Neuronal stem cell (in vitro differentiated cells): ENCODE measurements around the gene SERPINA5.

ENCODE experiments used
- DNase-seq: peaks from one replicate; pipeline ENCODE4 v3.0.0-alpha.2; 2013; ENCODE audit warnings: low spot score
- H2AFZ ChIP-seq: one replicate; pipeline ENCODE4 v1.6.1; 2013; ENCODE audit warnings: mild to moderate bottlenecking, low read length, inconsistent platforms
- H2AK5ac ChIP-seq: 2 replicates; pipeline ENCODE4 v1.6.1; 2013; ENCODE audit warnings: low read depth, mild to moderate bottlenecking, inconsistent platforms, low read length, moderate library complexity, mixed read lengths
- H2BK120ac ChIP-seq: 2 replicates; pipeline ENCODE4 v1.6.1; 2013; ENCODE audit warnings: low read depth, mild to moderate bottlenecking, inconsistent platforms, low read length, moderate library complexity, mixed read lengths
- H2BK12ac ChIP-seq: one replicate; pipeline ENCODE4 v1.6.1; 2013; ENCODE audit warnings: low read length, inconsistent platforms
- H2BK15ac ChIP-seq: 2 replicates; pipeline ENCODE4 v1.6.1; 2013; ENCODE audit warnings: mild to moderate bottlenecking, low read length, inconsistent platforms, mixed read lengths
- H2BK5ac ChIP-seq: one replicate; pipeline ENCODE4 v1.6.1; 2013; ENCODE audit warnings: inconsistent platforms, mild to moderate bottlenecking, low read length, moderate library complexity
- H3K14ac ChIP-seq: one replicate; pipeline ENCODE4 v1.6.1; 2013; ENCODE audit warnings: low read length, inconsistent platforms
- H3K18ac ChIP-seq: 2 replicates; pipeline ENCODE4 v1.6.1; 2013; ENCODE audit warnings: low read length, inconsistent platforms
- H3K23ac ChIP-seq: 2 replicates; pipeline ENCODE4 v1.6.1; 2013; ENCODE audit warnings: low read depth, mild to moderate bottlenecking, mixed read lengths, low read length, inconsistent platforms; ENCODE audit not compliant: poor library complexity
- H3K27ac ChIP-seq: replicated peaks from 3 replicates; pipeline ENCODE4 v1.5.1; 2013; ENCODE audit warnings: low read length, inconsistent platforms
- H3K27me3 ChIP-seq, 3 experiments: 2 replicates each; pipeline ENCODE4 v1.6.1; 2013; ENCODE audit warnings: low read length in 3 of 3, mild to moderate bottlenecking in 2 of 3, inconsistent platforms in 1 of 3, low read depth in 1 of 3, mixed read lengths in 1 of 3, moderate library complexity in 1 of 3; ENCODE audit not compliant: control insufficient read depth in 3 of 3, insufficient read depth in 3 of 3
- H3K36me3 ChIP-seq, 2 donors: replicated peaks in 1 of 2; 2 replicates each; pipeline ENCODE4 v1.6.1; 2013; ENCODE audit warnings: low read length in 2 of 2; ENCODE audit not compliant: control insufficient read depth in 2 of 2, insufficient read depth in 2 of 2
- H3K4ac ChIP-seq: 2 replicates; pipeline ENCODE4 v1.6.1; 2013; ENCODE audit warnings: inconsistent platforms, mild to moderate bottlenecking, low read length, moderate library complexity
- H3K4me1 ChIP-seq, 2 donors: 1 replicate in 1 of 2; 2 replicates in 1 of 2; pipeline ENCODE4 v1.6.1; 2013; ENCODE audit warnings: low read length in 2 of 2, low read depth in 1 of 2; ENCODE audit not compliant: control insufficient read depth in 2 of 2, insufficient read depth in 1 of 2
- H3K4me2 ChIP-seq: one replicate; pipeline ENCODE4 v1.6.1; 2013; ENCODE audit warnings: mild to moderate bottlenecking, low read length, inconsistent platforms; ENCODE audit not compliant: insufficient read depth, poor library complexity, severe bottlenecking
- H3K4me3 ChIP-seq, 2 donors: 2 replicates each; pipeline ENCODE4 v1.5.1; 2013; ENCODE audit warnings: low read length in 2 of 2, mild to moderate bottlenecking in 2 of 2, inconsistent platforms in 1 of 2, moderate library complexity in 1 of 2
- H3K79me1 ChIP-seq: one replicate; pipeline ENCODE4 v1.6.1; 2013; ENCODE audit warnings: low read depth, mild to moderate bottlenecking, inconsistent platforms, low read length, moderate library complexity
- H3K9ac ChIP-seq: one replicate; pipeline ENCODE4 v1.6.1; 2013; ENCODE audit warnings: mild to moderate bottlenecking, low read depth, low read length, inconsistent platforms; ENCODE audit not compliant: poor library complexity
- H3K9me3 ChIP-seq, 2 donors: replicated peaks in 1 of 2; 2 replicates each; pipeline versions ENCODE3 to v1.6.1; 2013; ENCODE audit warnings: low read length in 2 of 2, mild to moderate bottlenecking in 2 of 2, inconsistent platforms in 1 of 2, low read depth in 1 of 2, mixed read lengths in 1 of 2, moderate library complexity in 1 of 2; ENCODE audit not compliant: control insufficient read depth in 2 of 2, insufficient read depth in 1 of 2
- H4K8ac ChIP-seq: one replicate; pipeline ENCODE4 v1.6.1; 2013; ENCODE audit warnings: low read depth, mild to moderate bottlenecking, inconsistent platforms, low read length, moderate library complexity
- H4K91ac ChIP-seq: one replicate; pipeline ENCODE4 v1.6.1; 2013; ENCODE audit warnings: low read length, low read depth, mild to moderate bottlenecking, inconsistent platforms; ENCODE audit not compliant: poor library complexity
- WGBS, 2 donors: extraction: QIAGEN DNeasy Blood & Tissue Kit; methylation state at CpG; one replicate each; pipeline ENCODE4 v1.1.7; 2013; ENCODE audit warnings: missing lambda C conversion rate in 2 of 2, mixed read lengths in 1 of 2; ENCODE audit not compliant: insufficient read length in 2 of 2, insufficient replicate concordance in 1 of 2; ENCODE audit errors: extremely low coverage in 2 of 2; 5-methylcytosine and 5-hydroxymethylcytosine counted together

SERPINA5 gene

DNA sequence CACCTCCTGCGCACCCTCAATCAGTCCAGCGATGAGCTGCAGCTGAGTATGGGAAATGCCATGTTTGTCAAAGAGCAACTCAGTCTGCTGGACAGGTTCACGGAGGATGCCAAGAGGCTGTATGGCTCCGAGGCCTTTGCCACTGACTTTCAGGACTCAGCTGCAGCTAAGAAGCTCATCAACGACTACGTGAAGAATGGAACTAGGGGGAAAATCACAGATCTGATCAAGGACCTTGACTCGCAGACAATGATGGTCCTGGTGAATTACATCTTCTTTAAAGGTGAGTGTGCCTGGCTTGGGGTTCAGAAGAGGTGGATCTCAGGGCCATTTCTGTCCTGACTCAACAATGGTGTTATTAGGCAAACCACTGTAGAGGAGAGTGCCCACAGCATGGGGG, 33.6 kb downstream of the SERPINA5 start:
- H3K36me3 ChIP-seq = no peaks in the 10 kb centered on the region
- H3K4me1 ChIP-seq = peaks cover 0 to 9% of the 10 kb centered on the region in 2 donors
- H2BK12ac ChIP-seq = no peak overlapping the region
- H4K91ac ChIP-seq = no peak overlapping the region
- no peak overlapping the region for H3K23ac ChIP-seq
- H3K9me3 ChIP-seq = peaks cover 9 to 11% of the 10 kb centered on the region in 2 donors
- no peak overlapping the region for H2AFZ ChIP-seq
- H3K27me3 ChIP-seq = no peaks in the 10 kb centered on the region
- no peak overlapping the region for H3K14ac ChIP-seq
- no peak overlapping the region for H3K4me2 ChIP-seq
- no peak overlapping the region for H2BK5ac ChIP-seq
- no peak overlapping the region for H3K9ac ChIP-seq
- no peak overlapping the region for H2BK120ac ChIP-seq
- no peak overlapping the region for H3K4ac ChIP-seq
- H4K8ac ChIP-seq = no peak overlapping the region
- no peak for DNase-seq
- H2AK5ac ChIP-seq = no peak overlapping the region
- no peaks in the 10 kb centered on the region for H3K79me1 ChIP-seq
- H3K18ac ChIP-seq = no peak overlapping the region
- no peak overlapping the region for H3K4me3 ChIP-seq
- no peak overlapping the region for H2BK15ac ChIP-seq
- no peak overlapping the region for H3K27ac ChIP-seq
- no CpG with 5 or more reads among the region's 7 CpGs for WGBS, 2 donors

GRCh38 chr14:94615254-94615653, 34.0 kb downstream of the SERPINA5 start:
- Histone ChIP-seq H2BK5ac (no peak overlapping the region), H3K27ac (no peak overlapping the region), H3K9me3 (peaks cover 9 to 11% of the 10 kb centered on the region in 2 donors), H3K23ac (no peak overlapping the region), H2BK12ac (no peak overlapping the region), H3K4me1 (peaks cover 0 to 9% of the 10 kb centered on the region in 2 donors), H3K14ac (no peak overlapping the region), H3K36me3 (no peaks in the 10 kb centered on the region), H3K4me3 (no peak overlapping the region), H3K18ac (no peak overlapping the region), H3K79me1 (no peaks in the 10 kb centered on the region), H3K4ac (no peak overlapping the region), H2BK120ac (no peak overlapping the region), H2AK5ac (no peak overlapping the region), H3K9ac (no peak overlapping the region), H3K27me3 (no peaks in the 10 kb centered on the region), H2BK15ac (no peak overlapping the region), H4K91ac (no peak overlapping the region), H3K4me2 (no peak overlapping the region), H2AFZ (no peak overlapping the region), H4K8ac (no peak overlapping the region)
- DNase-seq = no peak
- WGBS, 2 donors = no CpG with 5 or more reads among the region's 3 CpGs

DNA sequence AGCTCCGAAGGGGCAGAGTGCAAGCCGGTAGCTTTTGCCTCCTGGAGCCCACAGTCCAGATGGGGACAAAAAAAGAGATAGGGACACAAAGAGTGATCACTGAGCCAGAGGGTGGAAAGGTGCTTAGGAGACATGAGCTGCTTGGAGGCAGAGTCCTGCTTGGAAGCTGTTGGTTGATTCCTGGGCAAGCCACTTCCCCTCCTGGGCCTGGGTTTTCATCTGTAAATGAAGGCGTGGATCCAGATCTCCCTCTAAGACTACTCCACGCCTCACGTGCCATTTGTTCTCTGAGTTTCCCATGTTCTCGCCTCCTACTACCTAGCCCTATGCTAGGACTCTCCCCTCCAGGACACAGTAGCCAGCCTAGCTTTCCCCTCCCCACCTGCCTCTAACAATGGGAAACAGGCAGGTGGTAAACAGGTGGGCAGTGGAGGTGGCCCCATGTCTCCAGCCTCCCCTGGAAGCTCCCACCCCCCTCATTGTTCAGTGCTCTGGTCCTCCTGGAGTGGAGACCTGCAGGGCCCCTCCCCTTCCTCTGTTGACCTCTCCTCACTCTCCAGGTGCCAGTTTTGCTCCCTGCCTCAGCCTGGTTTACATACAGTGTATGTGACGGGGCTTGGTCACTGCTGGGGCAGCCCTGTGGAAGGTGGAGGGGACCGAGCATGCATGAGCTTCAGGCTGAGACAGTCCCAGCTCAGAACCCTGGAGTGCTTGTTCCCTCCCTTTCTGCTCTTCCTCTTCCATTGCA, 34.8 kb downstream of the SERPINA5 start:
- Histone ChIP-seq H3K14ac (no peak overlapping the region), H2BK12ac (no peak overlapping the region), H2BK120ac (no peak overlapping the region), H3K4ac (no peak overlapping the region), H4K91ac (no peak overlapping the region), H3K18ac (peak overlapping the region; percentile 17), H3K4me3 (no peak overlapping the region), H3K4me2 (no peak overlapping the region), H2BK5ac (no peak overlapping the region), H2AK5ac (peak overlapping the region; percentile 21), H3K27ac (no peak overlapping the region), H3K27me3 (no peaks in the 10 kb centered on the region), H3K4me1 (peaks cover 0 to 9% of the 10 kb centered on the region in 2 donors), H2BK15ac (no peak overlapping the region), H3K79me1 (no peaks in the 10 kb centered on the region), H3K9me3 (peaks cover 9 to 11% of the 10 kb centered on the region in 2 donors), H2AFZ (no peak overlapping the region), H4K8ac (no peak overlapping the region), H3K9ac (peak overlapping the region; percentile 9), H3K23ac (peak overlapping the region; percentile 38), H3K36me3 (no peaks in the 10 kb centered on the region)
- no CpG with 5 or more reads among the region's 8 CpGs for WGBS, 2 donors
- no peak for DNase-seq

GRCh38 chr14:94617366-94617941, 36.2 kb downstream of the SERPINA5 start:
- peaks cover 0 to 8% of the 10 kb centered on the region in 2 donors for H3K4me1 ChIP-seq
- no peak for DNase-seq
- H3K79me1 ChIP-seq = no peaks in the 10 kb centered on the region
- no peak overlapping the region for H2BK12ac ChIP-seq
- H3K23ac ChIP-seq = no peak overlapping the region
- H3K4me2 ChIP-seq = no peak overlapping the region
- no peak overlapping the region for H2BK15ac ChIP-seq
- peaks cover 9 to 11% of the 10 kb centered on the region in 2 donors for H3K9me3 ChIP-seq
- no peak overlapping the region for H4K91ac ChIP-seq
- no peak overlapping the region for H3K27ac ChIP-seq
- H2BK120ac ChIP-seq = no peak overlapping the region
- no peak overlapping the region for H3K4me3 ChIP-seq
- no peak overlapping the region for H2AFZ ChIP-seq
- H2AK5ac ChIP-seq = no peak overlapping the region
- no peak overlapping the region for H2BK5ac ChIP-seq
- no peak overlapping the region for H3K14ac ChIP-seq
- H3K9ac ChIP-seq = no peak overlapping the region
- WGBS, 2 donors = no CpG with 5 or more reads among the region's 5 CpGs
- no peaks in the 10 kb centered on the region for H3K27me3 ChIP-seq
- no peak overlapping the region for H3K18ac ChIP-seq
- no peak overlapping the region for H3K4ac ChIP-seq
- H3K36me3 ChIP-seq = no peaks in the 10 kb centered on the region
- no peak overlapping the region for H4K8ac ChIP-seq
